MCF 10A (cell line): ENCODE measurements around the gene NOC4L. TPM values are rescaled to one million over a fixed set of nuclear protein-coding genes. Genes with fewer than 3 reads are reported as not detected.
"Not testable (repeated sequence)": the region's sequence is repeated elsewhere in the genome, so short reads cannot be mapped to it uniquely, and the experiment has no call there.

Experiments used
- BruUV-seq: library from RNA; stranded (reverse); fragments of 400-500 nt; replicated peaks from 2 replicates; lab custom pipeline; 2021; lab: Mats Ljungman, UMichigan
- CTCF ChIA-PET: fragments of 300-600 bp; sonication (Branson Sonifier 250); formaldehyde crosslinking; extraction: SDS; loops from one replicate; lab custom pipeline; 2021; ENCODE audit warnings: antibody characterized with exemption, inconsistent platforms; lab: Yijun Ruan, JAX
- POLR2A ChIA-PET: fragments of 300-600, 350-650 bp; sonication (Branson Sonifier 250); formaldehyde crosslinking; extraction: SDS; loops from one replicate; lab custom pipeline; 2020; ENCODE audit warnings: antibody characterized with exemption, inconsistent platforms; lab: Yijun Ruan, JAX
- DNase-seq: peaks from one replicate; pipeline ENCODE4 v3.0.0-alpha.2; 2018; ENCODE audit not compliant: unreplicated experiment
- H3K27ac Mint-ChIP-seq: one replicate; pipeline ENCODE4 v1.8.0; 2022; ENCODE audit warnings: mild to moderate bottlenecking, low read depth, mixed read lengths; ENCODE audit not compliant: unreplicated experiment
- H3K27me3 Mint-ChIP-seq: one replicate; pipeline ENCODE4 v1.8.0; 2022; ENCODE audit warnings: mixed read lengths; ENCODE audit not compliant: insufficient read depth, unreplicated experiment
- H3K36me3 Mint-ChIP-seq: one replicate; pipeline ENCODE4 v1.8.0; 2022; ENCODE audit warnings: mild to moderate bottlenecking, moderate library complexity, mixed read lengths; ENCODE audit not compliant: insufficient read depth, unreplicated experiment
- H3K4me1 Mint-ChIP-seq: one replicate; pipeline ENCODE4 v1.8.0; 2022; ENCODE audit warnings: mixed read lengths; ENCODE audit not compliant: insufficient read depth, unreplicated experiment
- H3K4me3 Mint-ChIP-seq: one replicate; pipeline ENCODE4 v1.8.0; 2022; ENCODE audit warnings: mild to moderate bottlenecking, moderate library complexity, mixed read lengths; ENCODE audit not compliant: unreplicated experiment
- H3K9me3 Mint-ChIP-seq: one replicate; pipeline ENCODE4 v1.8.0; 2022; ENCODE audit warnings: mixed read lengths; ENCODE audit not compliant: unreplicated experiment
- CTCF ChIP-seq: fragments of 200-600 bp; IDR thresholded peaks from one replicate; pipeline ENCODE4 v1.8.0; 2022; ENCODE audit warnings: antibody characterized with exemption, mild to moderate bottlenecking; ENCODE audit not compliant: unreplicated experiment
- intact Hi-C: fragments of 100-400 bp; cut with micrococcal nuclease; formaldehyde crosslinking; loops from 2 replicates; pipeline ENCODE4 v1.14.1; 2022
- total RNA-seq: library from RNA; stranded (reverse); gene quantifications from 2 replicates; pipeline ENCODE4 v1.2.3, GENCODE V29; 2022

The NOC4L gene
- total RNA-seq, 1 experiment from 2014 or later: 32.0 TPM

GRCh38 chr12:132132609-132133430, 11.4 kb upstream of the NOC4L start:
- TF ChIP-seq CTCF: no peak
- Mint-ChIP-seq H3K4me1 (no peaks in the 10 kb centered on the region), H3K36me3 (peaks cover 31% of the 10 kb centered on the region), H3K27ac (no peak overlapping the region), H3K27me3 (no peaks in the 10 kb centered on the region), H3K9me3 (no peaks in the 10 kb centered on the region), H3K4me3 (no peak overlapping the region)
- ChIA-PET POLR2A (no interaction called here), CTCF (no interaction called here)
- intact Hi-C loops: no loop called here
- DNase-seq: no peak
- BruUV-seq: no TSS peak

- intact Hi-C loops: no loop called here
- H3K4me3 Mint-ChIP-seq: no peak overlapping the region
- no peaks in the 10 kb centered on the region for H3K4me1 Mint-ChIP-seq
- no peak overlapping the region for H3K27ac Mint-ChIP-seq
- ChIA-PET CTCF (no interaction called here), POLR2A (interaction anchor here (0.7 kb wide), 1 partner anchor 505 kb away, joined by 3 read pairs; no protein-coding TSS in a partner anchor)
- H3K36me3 Mint-ChIP-seq: peaks cover 22% of the 10 kb centered on the region
- BruUV-seq: no TSS peak
- H3K27me3 Mint-ChIP-seq: no peaks in the 10 kb centered on the region
- no peak for TF ChIP-seq CTCF
- DNase-seq: no peak
- no peaks in the 10 kb centered on the region for H3K9me3 Mint-ChIP-seq
Observed at GRCh38 chr12:132133952-132134652, 10.2 kb upstream of the NOC4L start.

GRCh38 chr12:132134653-132135183, 9.5 kb upstream of the NOC4L start:
- not testable (repeated sequence) for H3K27me3 Mint-ChIP-seq

GRCh38 chr12:132136226-132136625, 8.0 kb upstream of the NOC4L start:
- H3K4me1 Mint-ChIP-seq, BruUV-seq, DNase-seq, CTCF ChIA-PET, H3K27me3 Mint-ChIP-seq, H3K9me3 Mint-ChIP-seq, H3K4me3 Mint-ChIP-seq, POLR2A ChIA-PET, intact Hi-C loops, H3K27ac Mint-ChIP-seq: not testable (repeated sequence)
- peaks cover 29% of the 10 kb centered on the region for H3K36me3 Mint-ChIP-seq

More at GRCh38 chr12:132134653-132135183, 9.5 kb upstream of the NOC4L start:
- H3K4me1 Mint-ChIP-seq, H3K9me3 Mint-ChIP-seq, H3K4me3 Mint-ChIP-seq, DNase-seq, CTCF ChIA-PET, BruUV-seq, H3K27ac Mint-ChIP-seq, intact Hi-C loops: not testable (repeated sequence)
- POLR2A ChIA-PET: interaction anchor here (0.7 kb wide), 1 partner anchor 504 kb away, joined by 3 read pairs; no protein-coding TSS in a partner anchor
- H3K36me3 Mint-ChIP-seq: peaks cover 22% of the 10 kb centered on the region
